GM20000 (cell line): Measurements from ENCODE around the gene PRKCH.

Source experiments
- DNase-seq: peaks from one replicate; pipeline ENCODE4 v3.0.0; 2012; ENCODE audit warnings: low spot score
- TF ChIP-seq, protein P1 (sequence below): IDR thresholded peaks from 2 replicates; pipeline ENCODE4 v1.5.1; 2012; ENCODE audit warnings: mild to moderate bottlenecking, control low read depth; ENCODE audit errors: extremely low read depth, missing control alignments

PRKCH gene

DNA sequence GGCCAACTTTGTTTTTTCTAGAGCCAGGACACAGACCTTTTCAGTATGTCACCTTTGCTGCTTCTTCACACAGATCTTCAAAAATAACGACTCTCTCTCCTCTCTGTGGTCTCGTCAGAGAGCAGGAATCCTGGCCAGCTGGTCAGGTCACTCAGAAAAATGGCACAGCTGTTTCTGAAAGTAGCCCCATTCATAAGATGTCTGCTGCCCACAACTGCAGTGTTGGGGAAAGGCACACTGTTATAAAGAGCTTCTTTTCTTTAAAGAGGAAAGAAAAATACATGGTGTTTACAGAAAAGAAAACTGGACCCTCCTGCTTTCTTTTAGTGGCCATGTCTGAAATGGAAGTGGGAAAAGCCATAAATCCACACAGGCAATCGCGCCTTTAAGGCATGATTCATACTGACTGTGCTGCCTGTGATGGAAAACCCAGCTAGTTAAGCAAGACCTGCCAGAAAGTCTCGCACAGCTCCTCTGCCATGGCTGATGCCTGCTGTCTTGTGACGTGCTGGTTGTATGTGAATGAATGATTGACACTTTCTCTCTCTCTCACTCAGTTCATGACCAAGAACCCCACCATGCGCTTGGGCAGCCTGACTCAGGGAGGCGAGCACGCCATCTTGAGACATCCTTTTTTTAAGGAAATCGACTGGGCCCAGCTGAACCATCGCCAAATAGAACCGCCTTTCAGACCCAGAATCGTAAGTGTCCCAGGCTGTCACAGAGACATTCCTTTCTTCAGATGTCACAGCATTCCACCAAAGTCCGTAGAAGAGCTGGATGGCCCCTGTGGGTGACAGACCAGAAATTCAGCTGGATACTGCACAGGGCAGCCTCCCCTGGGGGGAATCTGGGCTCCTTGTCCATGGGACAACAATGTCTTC, 226.0 kb downstream of the PRKCH start:
- TF ChIP-seq, protein P1, sequence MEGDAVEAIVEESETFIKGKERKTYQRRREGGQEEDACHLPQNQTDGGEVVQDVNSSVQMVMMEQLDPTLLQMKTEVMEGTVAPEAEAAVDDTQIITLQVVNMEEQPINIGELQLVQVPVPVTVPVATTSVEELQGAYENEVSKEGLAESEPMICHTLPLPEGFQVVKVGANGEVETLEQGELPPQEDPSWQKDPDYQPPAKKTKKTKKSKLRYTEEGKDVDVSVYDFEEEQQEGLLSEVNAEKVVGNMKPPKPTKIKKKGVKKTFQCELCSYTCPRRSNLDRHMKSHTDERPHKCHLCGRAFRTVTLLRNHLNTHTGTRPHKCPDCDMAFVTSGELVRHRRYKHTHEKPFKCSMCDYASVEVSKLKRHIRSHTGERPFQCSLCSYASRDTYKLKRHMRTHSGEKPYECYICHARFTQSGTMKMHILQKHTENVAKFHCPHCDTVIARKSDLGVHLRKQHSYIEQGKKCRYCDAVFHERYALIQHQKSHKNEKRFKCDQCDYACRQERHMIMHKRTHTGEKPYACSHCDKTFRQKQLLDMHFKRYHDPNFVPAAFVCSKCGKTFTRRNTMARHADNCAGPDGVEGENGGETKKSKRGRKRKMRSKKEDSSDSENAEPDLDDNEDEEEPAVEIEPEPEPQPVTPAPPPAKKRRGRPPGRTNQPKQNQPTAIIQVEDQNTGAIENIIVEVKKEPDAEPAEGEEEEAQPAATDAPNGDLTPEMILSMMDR = no peak
- no peak for DNase-seq

DNA sequence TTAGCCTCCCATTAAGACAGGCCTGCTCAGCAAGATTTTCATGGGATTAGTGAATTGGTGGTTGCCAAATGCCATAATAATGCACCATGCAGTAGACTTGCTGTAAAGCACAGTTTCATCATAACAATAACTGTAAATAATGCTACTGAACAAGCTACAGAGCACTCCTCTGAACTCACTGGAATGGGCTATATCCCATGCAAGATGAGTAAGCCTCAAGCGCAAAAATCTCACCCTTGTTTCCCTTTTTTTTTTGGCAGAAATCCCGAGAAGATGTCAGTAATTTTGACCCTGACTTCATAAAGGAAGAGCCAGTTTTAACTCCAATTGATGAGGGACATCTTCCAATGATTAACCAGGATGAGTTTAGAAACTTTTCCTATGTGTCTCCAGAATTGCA, 228.0 kb downstream of the PRKCH start:
- TF ChIP-seq, protein P1 = no peak

DNA sequence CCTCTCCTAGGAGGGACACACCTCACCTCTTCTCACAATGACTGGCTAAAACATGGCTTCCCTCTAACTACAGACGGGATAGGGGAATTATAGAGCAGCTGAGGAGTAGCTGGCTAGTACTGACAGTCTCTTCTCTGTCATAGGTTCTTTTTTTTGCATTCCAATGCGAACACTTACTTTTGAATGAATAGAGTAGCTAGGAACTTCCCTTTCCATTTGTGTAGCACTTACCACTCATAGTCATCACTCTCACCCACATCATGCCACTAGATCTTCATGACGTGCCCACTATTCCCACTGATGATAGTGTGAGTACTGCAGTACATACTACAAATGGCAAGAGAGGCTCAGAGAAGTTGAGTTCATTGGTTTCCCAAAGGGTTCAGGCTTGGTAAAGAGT, 230.0 kb downstream of the PRKCH start:
- TF ChIP-seq, protein P1 = no peak
- no peak for DNase-seq

More for the DNA sequence above, 228.0 kb downstream of the PRKCH start:
- no peak for DNase-seq

DNA sequence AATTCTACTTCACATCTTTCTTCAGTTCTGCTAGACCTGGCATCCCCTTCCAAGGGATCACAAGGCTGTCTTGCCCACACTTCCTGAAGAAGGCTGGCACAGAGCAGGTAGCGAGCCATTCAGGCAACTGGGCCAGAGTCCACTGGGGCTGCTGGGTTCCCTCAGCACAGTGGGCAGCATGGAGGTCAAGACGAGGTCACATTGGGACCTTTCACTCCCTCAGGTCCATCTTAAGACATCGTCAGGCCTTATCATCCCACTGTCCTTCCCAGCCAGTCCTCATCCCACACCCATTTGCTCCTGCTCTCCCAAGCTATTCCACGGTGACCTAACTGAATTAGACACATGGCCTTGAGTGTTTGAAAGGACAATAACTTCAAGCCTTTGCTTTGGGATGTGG, 230.9 kb downstream of the PRKCH start:
- TF ChIP-seq, protein P1 = no peak
- DNase-seq = no peak

DNA sequence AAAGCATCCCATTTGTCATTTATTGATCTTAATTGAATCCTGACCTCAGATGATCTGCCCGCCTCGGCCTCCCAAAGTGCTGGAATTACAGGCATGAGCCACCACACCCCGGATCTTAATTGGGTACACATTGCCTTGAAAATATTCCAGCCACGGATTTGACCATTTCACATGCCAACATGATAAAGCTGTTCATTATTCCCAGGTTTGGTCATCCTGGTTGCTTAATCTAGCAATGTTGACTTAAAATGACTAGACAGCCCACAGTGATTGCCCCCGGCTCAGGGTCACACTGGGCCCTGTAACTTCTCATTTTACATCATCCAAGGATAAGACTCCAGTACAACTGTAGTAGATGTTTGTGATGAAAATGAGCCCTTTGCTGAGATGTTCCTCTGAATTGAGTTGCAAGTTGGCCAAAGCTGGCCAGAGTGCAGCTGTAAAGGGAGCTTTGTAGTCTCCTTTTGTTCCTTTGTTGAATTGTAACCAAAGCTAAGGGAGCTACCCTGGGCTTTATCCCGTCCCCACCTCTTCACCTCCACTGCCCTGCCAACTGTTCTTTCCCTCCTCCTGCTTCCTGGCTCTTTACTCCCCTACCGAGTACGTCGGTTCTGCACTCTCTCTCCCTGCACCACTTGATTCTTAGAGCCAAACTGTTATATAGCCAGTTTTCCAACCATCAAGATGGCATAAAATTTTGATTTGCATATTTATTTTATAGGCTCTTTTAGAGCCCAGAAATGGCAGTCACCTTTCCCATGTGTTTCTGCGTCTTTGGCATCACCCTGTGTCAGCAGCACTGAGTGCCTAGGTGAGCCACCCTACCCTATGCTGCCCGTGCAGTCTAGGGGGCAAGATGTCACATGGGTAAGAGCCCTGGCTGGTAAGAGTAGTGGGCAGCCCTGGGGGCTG, 232.6 kb downstream of the PRKCH start:
- TF ChIP-seq, protein P1 = no peak
- no peak for DNase-seq

DNA sequence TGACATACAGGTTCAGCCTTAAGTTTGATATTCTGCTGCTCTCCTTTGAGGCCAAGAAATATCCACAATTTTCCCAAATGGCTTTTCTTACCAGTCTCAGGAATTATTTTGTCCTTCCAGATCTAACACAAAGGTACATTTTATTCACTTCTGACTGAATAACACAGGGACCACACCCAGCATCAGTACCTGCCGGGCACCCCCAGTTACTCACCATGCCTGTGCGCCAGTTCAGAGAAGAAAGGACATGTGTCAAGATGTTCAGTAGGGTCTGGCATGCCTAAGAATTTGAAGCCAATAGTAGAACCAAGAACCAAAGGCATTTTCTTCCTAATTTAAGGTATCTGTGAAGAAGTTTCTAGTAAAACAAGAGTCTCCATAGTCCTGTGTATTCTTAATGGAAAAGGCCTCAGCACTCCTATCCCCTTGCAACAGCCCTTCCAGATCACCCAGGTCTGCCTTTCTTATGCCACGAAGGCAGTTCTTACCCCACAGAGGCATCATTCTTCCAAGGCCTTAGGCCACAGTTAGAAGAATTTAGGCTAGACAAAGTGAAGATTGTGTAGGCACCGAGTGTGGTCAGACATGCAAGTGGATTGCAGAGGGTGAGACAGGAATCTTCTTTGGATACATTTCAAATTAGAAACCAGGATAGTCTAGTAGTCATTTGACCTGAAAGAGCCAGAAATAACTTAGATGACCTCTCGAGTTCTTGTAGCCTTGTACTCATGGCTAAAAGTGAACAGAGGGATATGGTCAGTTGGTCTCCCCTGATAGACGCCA, 233.9 kb downstream of the PRKCH start:
- DNase-seq = no peak
- TF ChIP-seq, protein P1 = no peak
